ENCODE data around the gene NEUROD4. TPM values are rescaled to one million over a fixed set of nuclear protein-coding genes. Genes with fewer than 3 reads are reported as not detected.

The NEUROD4 gene, protein sequence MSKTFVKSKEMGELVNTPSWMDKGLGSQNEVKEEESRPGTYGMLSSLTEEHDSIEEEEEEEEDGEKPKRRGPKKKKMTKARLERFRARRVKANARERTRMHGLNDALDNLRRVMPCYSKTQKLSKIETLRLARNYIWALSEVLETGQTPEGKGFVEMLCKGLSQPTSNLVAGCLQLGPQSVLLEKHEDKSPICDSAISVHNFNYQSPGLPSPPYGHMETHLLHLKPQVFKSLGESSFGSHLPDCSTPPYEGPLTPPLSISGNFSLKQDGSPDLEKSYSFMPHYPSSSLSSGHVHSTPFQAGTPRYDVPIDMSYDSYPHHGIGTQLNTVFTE
- total RNA-seq (not detected), polyA plus RNA-seq (not detected)
- long read RNA-seq, donor 1 = 0 reads
- long read RNA-seq, donor 2 = 0 reads
- long read RNA-seq, donor 3 = 0 reads
- long read RNA-seq, donor 4 = 0 reads
- long read RNA-seq, donor 5 = 0 reads
- long read RNA-seq, donor 6 = 0 reads
- long read RNA-seq, donor 7 = 0 reads
- long read RNA-seq, donor 8 = 0 reads
- long read RNA-seq, donor 9 = 0 reads
- long read RNA-seq, donor 10 = 0 reads

DNA sequence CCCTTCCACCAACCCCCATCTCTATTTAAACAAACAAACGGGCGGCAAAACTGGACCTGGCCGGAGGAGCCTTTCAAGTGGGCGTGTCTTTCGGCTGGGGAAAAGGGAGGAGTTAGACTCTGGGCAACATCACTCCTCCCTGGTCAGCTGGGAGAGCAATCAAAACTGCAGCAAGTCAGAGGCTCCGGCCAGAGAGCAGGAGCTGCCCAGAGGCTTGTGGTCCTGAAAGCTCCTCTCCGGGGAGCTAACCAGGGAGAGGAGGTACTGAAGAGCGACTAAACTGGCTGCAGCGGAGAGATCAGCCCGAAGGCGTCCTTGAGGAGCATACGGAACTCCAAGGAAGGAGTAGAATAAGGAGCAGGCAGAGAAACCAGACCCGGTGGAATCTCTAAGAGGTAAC lies at the start of gene NEUROD4:
TSS of gene NEUROD4 (plus strand) at position 191 of the 400 bp plus-strand sequence. CDS start 6,466 bp downstream, outside the sequence.
- Histone ChIP-seq H3K4me3 (no peak within 1 kb of the TSS), H3K9me3 (no peaks in the 10 kb centered on the region), H3K4me1 (peaks cover 0 to 9% (median 4%) of the 10 kb centered on the region in 4 donors), H3K27ac (no peak within 1 kb of the TSS), H3K36me3 (no peaks in the 10 kb centered on the region), H3K27me3 (peaks cover 0 to 42% (median 11%) of the 10 kb centered on the region in 3 donors)
- peak; percentile 40 to 86 for DNase-seq
- no peak for TF ChIP-seq POLR2A (IDR thresholded peaks at IDR 0.05)
- TF ChIP-seq POLR2AphosphoS5 (IDR thresholded peaks at IDR 0.05) = no peak
- TF ChIP-seq, protein P1, sequence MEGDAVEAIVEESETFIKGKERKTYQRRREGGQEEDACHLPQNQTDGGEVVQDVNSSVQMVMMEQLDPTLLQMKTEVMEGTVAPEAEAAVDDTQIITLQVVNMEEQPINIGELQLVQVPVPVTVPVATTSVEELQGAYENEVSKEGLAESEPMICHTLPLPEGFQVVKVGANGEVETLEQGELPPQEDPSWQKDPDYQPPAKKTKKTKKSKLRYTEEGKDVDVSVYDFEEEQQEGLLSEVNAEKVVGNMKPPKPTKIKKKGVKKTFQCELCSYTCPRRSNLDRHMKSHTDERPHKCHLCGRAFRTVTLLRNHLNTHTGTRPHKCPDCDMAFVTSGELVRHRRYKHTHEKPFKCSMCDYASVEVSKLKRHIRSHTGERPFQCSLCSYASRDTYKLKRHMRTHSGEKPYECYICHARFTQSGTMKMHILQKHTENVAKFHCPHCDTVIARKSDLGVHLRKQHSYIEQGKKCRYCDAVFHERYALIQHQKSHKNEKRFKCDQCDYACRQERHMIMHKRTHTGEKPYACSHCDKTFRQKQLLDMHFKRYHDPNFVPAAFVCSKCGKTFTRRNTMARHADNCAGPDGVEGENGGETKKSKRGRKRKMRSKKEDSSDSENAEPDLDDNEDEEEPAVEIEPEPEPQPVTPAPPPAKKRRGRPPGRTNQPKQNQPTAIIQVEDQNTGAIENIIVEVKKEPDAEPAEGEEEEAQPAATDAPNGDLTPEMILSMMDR (IDR thresholded peaks at IDR 0.05) = no peak
- no peak for TF ChIP-seq EP300 (IDR thresholded peaks at IDR 0.05)
- intact Hi-C loops (cut with DNase I; ENCODE audit: low total_unique reads) = no loop called here
- WGBS, 5 donors = 3 to 7% (median 5%) methylated on average over 13 of the region's 13 CpGs

DNA sequence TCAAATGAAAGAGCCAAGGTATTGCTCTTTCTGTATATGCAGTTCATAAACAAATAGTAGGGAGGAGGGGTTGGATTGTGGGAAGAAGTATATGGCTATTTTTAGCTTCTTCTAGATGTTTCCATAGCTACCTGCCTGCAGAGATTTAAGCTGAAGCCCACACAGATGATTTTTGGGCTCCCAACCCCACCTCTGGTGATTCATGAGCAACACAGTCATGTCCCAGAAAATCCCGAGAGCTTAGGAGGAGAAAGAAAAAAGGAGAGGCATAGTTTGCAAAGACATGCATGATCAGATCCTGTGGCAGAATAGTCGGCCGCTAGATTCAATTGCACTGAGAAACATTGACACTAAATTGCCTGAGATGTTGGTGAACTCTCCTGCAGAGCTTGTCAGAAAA lies 49.0 kb upstream of the NEUROD4 start:
- WGBS, 5 donors = 76 to 89% (median 83%) methylated on average over 3 of the region's 3 CpGs
- TF ChIP-seq EP300 (IDR thresholded peaks at IDR 0.05) = no peak

DNA sequence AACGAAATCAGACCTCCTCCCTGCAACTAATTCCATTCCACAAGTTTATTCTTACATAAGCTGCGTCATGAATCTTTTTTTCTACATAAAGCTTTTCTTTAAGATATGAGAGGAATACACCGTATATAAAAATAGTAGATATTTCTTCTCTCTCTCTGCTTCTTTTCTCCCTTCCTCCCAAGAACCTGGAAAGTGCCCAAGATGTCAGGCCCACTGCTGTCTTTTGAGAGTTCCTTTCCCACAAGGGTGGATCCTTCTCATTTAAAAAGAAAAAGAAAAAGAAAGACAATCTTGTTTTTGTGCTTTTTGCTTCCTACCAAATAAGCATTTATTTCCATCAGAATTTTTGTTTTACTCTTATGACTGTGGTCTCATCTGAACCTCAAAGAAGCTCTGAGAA lies 46.2 kb upstream of the NEUROD4 start:
- no peak overlapping the region for H3K27ac ChIP-seq
- H3K36me3 ChIP-seq = no peaks in the 10 kb centered on the region
- no peaks in the 10 kb centered on the region for H3K9me3 ChIP-seq
- no peak for DNase-seq
- 81 to 91% (median 90%) methylated on average over 3 of the region's 3 CpGs for WGBS, 5 donors
- H3K27me3 ChIP-seq = no peaks in the 10 kb centered on the region
- H3K4me1 ChIP-seq = no peaks in the 10 kb centered on the region
- TF ChIP-seq POLR2A (IDR thresholded peaks at IDR 0.05) (no peak), POLR2AphosphoS5 (IDR thresholded peaks at IDR 0.05) (no peak), EP300 (IDR thresholded peaks at IDR 0.05) (no peak)
- TF ChIP-seq, protein P1 (IDR thresholded peaks at IDR 0.05) = no peak
- H3K4me3 ChIP-seq = no peak overlapping the region
- intact Hi-C loops (cut with DNase I; ENCODE audit: low total_unique reads) = no loop called here

More for the DNA sequence above, 49.0 kb upstream of the NEUROD4 start:
- H3K27me3 ChIP-seq = no peaks in the 10 kb centered on the region
- H3K36me3 ChIP-seq = no peaks in the 10 kb centered on the region
- no peak for DNase-seq
- intact Hi-C loops (cut with DNase I; ENCODE audit: low total_unique reads) = no loop called here
- no peak overlapping the region for H3K4me3 ChIP-seq
- H3K4me1 ChIP-seq = peaks cover 0 to 5% (median 2%) of the 10 kb centered on the region in 4 donors
- no peak overlapping the region for H3K27ac ChIP-seq
- no peaks in the 10 kb centered on the region for H3K9me3 ChIP-seq

DNA sequence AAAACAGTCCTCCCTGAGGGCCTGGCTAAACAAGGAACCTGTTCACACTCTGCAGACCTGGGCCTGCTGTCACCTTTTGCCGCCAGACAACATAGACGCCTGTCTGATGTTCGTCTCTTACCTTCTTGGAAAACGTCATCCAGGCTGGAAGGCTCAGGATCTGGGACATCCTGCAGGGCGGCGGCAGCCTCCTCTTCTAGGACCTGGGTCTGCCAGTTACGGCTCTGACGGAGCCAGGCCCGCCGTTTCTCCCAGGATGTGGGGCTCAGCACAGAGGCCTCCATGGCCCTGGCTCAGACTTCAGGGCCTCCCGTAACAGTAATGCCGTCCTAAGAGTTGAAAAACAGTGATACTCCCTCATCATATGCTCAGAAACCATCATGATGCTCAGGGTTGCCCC lies 45.5 kb upstream of the NEUROD4 start:
- no peak for TF ChIP-seq POLR2A (IDR thresholded peaks at IDR 0.05)
- no peak for TF ChIP-seq POLR2AphosphoS5 (IDR thresholded peaks at IDR 0.05)
- TF ChIP-seq, protein P1 (IDR thresholded peaks at IDR 0.05) = no peak
- no peak for TF ChIP-seq EP300 (IDR thresholded peaks at IDR 0.05)
- no peaks in the 10 kb centered on the region for H3K4me1 ChIP-seq
- no peak overlapping the region for H3K4me3 ChIP-seq
- no peaks in the 10 kb centered on the region for H3K9me3 ChIP-seq
- intact Hi-C loops (cut with DNase I; ENCODE audit: low total_unique reads) = no loop called here
- H3K36me3 ChIP-seq = no peaks in the 10 kb centered on the region
- no peak overlapping the region for H3K27ac ChIP-seq
- 84 to 95% (median 94%) methylated on average over 6 to 12 of the region's 12 CpGs for WGBS, 5 donors
- no peaks in the 10 kb centered on the region for H3K27me3 ChIP-seq
- no peak for DNase-seq

DNA sequence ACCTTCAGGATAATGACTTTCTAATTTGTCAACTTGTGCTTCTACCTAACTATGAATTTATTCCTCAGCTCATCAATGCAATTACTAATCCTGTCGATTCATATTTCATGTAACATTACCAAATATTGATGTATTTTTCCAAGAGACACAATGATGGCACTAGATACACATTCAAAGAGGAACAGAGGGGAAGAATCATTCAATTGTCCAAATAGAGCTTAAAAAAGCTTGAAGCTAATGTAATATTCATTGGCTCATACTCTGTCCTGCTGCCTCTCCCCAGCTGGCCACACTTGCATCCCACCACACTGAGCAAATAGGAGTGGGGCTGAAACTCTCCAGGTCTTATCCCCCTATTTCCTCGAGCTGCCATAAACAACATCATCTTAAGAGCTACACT lies 44.5 kb upstream of the NEUROD4 start:
- no peaks in the 10 kb centered on the region for H3K36me3 ChIP-seq
- no peaks in the 10 kb centered on the region for H3K9me3 ChIP-seq
- 79 to 90% (median 85%) methylated on average over 2 of the region's 2 CpGs for WGBS, 5 donors
- H3K4me3 ChIP-seq = no peak overlapping the region
- H3K27me3 ChIP-seq = no peaks in the 10 kb centered on the region
- H3K27ac ChIP-seq = no peak overlapping the region
- intact Hi-C loops (cut with DNase I; ENCODE audit: low total_unique reads) = no loop called here
- TF ChIP-seq EP300 (IDR thresholded peaks at IDR 0.05) = no peak
- TF ChIP-seq, protein P1 (IDR thresholded peaks at IDR 0.05) = no peak
- H3K4me1 ChIP-seq = no peaks in the 10 kb centered on the region
- DNase-seq = no peak
